Astrocyte (in vitro differentiated cells and primary cell): ENCODE results near the gene KMT5C. TPM values are rescaled to one million over a fixed set of nuclear protein-coding genes. Genes with fewer than 3 reads are reported as not detected.

Experiments
- DNase-seq: peaks from one replicate; pipeline ENCODE4 v3.0.0-alpha.2; 2010; ENCODE audit warnings: low read depth
- FAIRE-seq: peaks from 2 replicates; lab custom pipeline; 2011; peaks lifted over from hg19 to GRCh38; lab: Jason Lieb, UNC
- H2AFZ ChIP-seq: 2 replicates; pipeline ENCODE4 v1.6.0; 2012; ENCODE audit warnings: low read depth, low read length, inconsistent platforms
- H3K27ac ChIP-seq: 2 replicates; pipeline ENCODE4 v1.5.1; 2011; ENCODE audit warnings: low read depth, low read length, inconsistent platforms
- H3K27me3 ChIP-seq: 2 replicates; pipeline ENCODE4 v1.6.0; 2011; ENCODE audit warnings: low read length, inconsistent platforms; ENCODE audit not compliant: insufficient read depth
- H3K36me3 ChIP-seq: 2 replicates; pipeline ENCODE4 v1.5.1; 2011; ENCODE audit warnings: low read length, inconsistent platforms; ENCODE audit not compliant: insufficient read depth
- H3K4me1 ChIP-seq: 2 replicates; pipeline ENCODE4 v1.5.1; 2011; ENCODE audit warnings: low read length, inconsistent platforms; ENCODE audit not compliant: insufficient read depth
- H3K4me2 ChIP-seq: 2 replicates; pipeline ENCODE4 v1.6.0; 2012; ENCODE audit warnings: low read length, inconsistent platforms
- H3K4me3 ChIP-seq: 2 replicates; pipeline ENCODE4 v1.5.1; 2011; ENCODE audit warnings: low read depth, mild to moderate bottlenecking, low read length, inconsistent platforms; ENCODE audit not compliant: insufficient read depth
- H3K79me2 ChIP-seq: 2 replicates; pipeline ENCODE4 v1.6.0; 2012; ENCODE audit warnings: mild to moderate bottlenecking, low read length, inconsistent platforms; ENCODE audit not compliant: insufficient read depth
- H3K9ac ChIP-seq: 2 replicates; pipeline ENCODE4 v1.6.0; 2012; ENCODE audit warnings: mild to moderate bottlenecking, low read length, inconsistent platforms
- H3K9me3 ChIP-seq: 2 replicates; pipeline ENCODE4 v1.5.1; 2012; ENCODE audit warnings: low read depth, mild to moderate bottlenecking, low read length, inconsistent platforms; ENCODE audit not compliant: insufficient read depth
- H4K20me1 ChIP-seq: 2 replicates; pipeline ENCODE4 v1.6.0; 2012; ENCODE audit warnings: low read length, inconsistent platforms; ENCODE audit not compliant: insufficient read depth
- H3K27ac Mint-ChIP-seq: one replicate; pipeline ENCODE4 v1.8.0; 2021; ENCODE audit warnings: mild to moderate bottlenecking, mixed read lengths; ENCODE audit not compliant: unreplicated experiment
- H3K27me3 Mint-ChIP-seq: one replicate; pipeline ENCODE4 v1.8.0; 2021; ENCODE audit warnings: low read depth, mixed read lengths; ENCODE audit not compliant: unreplicated experiment
- H3K36me3 Mint-ChIP-seq: one replicate; pipeline ENCODE4 v1.8.0; 2021; ENCODE audit warnings: low read depth, mixed read lengths; ENCODE audit not compliant: unreplicated experiment
- H3K4me1 Mint-ChIP-seq: one replicate; pipeline ENCODE4 v1.8.0; 2021; ENCODE audit warnings: low read depth, mixed read lengths; ENCODE audit not compliant: unreplicated experiment
- H3K4me3 Mint-ChIP-seq: one replicate; pipeline ENCODE4 v1.8.0; 2021; ENCODE audit warnings: mild to moderate bottlenecking, moderate library complexity, mixed read lengths; ENCODE audit not compliant: unreplicated experiment
- H3K9me3 Mint-ChIP-seq: one replicate; pipeline ENCODE4 v1.8.0; 2021; ENCODE audit warnings: mild to moderate bottlenecking, mixed read lengths; ENCODE audit not compliant: unreplicated experiment
- CTCF ChIP-seq: IDR thresholded peaks from 2 replicates; pipeline ENCODE4 v1.5.1; 2011; ENCODE audit warnings: low read depth, mild to moderate bottlenecking, inconsistent platforms, low read length, moderate library complexity; ENCODE audit not compliant: insufficient read depth
- EZH2 ChIP-seq: IDR thresholded peaks from 2 replicates; pipeline ENCODE4 v1.6.1; 2012; ENCODE audit warnings: mild to moderate bottlenecking, low read length, inconsistent platforms; ENCODE audit not compliant: insufficient read depth
- total RNA-seq: library from RNA; stranded (reverse); gene quantifications from 2 replicates; pipeline ENCODE4 v1.2.1, GENCODE V29; 2021

The KMT5C gene
- total RNA-seq, 1 donor from 2014 or later: 14.6 TPM

GRCh38 chr19:55304279-55304978 lies 35.2 kb upstream of the KMT5C start:
- Histone ChIP-seq H3K9me3 (peaks cover 3% of the 10 kb centered on the region), H3K4me2 (no peak overlapping the region), H3K79me2 (no peaks in the 10 kb centered on the region), H3K36me3 (peaks cover 23% of the 10 kb centered on the region), H3K27ac (no peak overlapping the region), H2AFZ (no peak overlapping the region), H3K4me3 (no peak overlapping the region), H3K27me3 (no peaks in the 10 kb centered on the region), H3K9ac (no peak overlapping the region), H3K4me1 (peaks cover 4% of the 10 kb centered on the region), H4K20me1 (no peaks in the 10 kb centered on the region)
- Mint-ChIP-seq H3K9me3 (no peaks in the 10 kb centered on the region), H3K4me1 (no peaks in the 10 kb centered on the region), H3K27ac (peak overlapping the region; percentile 18), H3K36me3 (peaks cover 31% of the 10 kb centered on the region), H3K4me3 (no peak overlapping the region), H3K27me3 (no peaks in the 10 kb centered on the region)
- FAIRE-seq: no peak
- no peak for TF ChIP-seq EZH2
- TF ChIP-seq CTCF: no peak
- no peak for DNase-seq

- peaks cover 23% of the 10 kb centered on the region for H3K36me3 ChIP-seq
- H3K4me1 Mint-ChIP-seq: no peaks in the 10 kb centered on the region
- no peak overlapping the region for H3K9ac ChIP-seq
- H3K27me3 ChIP-seq: no peaks in the 10 kb centered on the region
- DNase-seq (no peak), FAIRE-seq (no peak)
- H3K4me2 ChIP-seq: no peak overlapping the region
- no peak overlapping the region for H3K4me3 Mint-ChIP-seq
- H3K27ac Mint-ChIP-seq: no peak overlapping the region
- no peak overlapping the region for H2AFZ ChIP-seq
- TF ChIP-seq EZH2 (no peak), CTCF (no peak)
- H3K9me3 ChIP-seq: peaks cover 3% of the 10 kb centered on the region
- H3K79me2 ChIP-seq: no peaks in the 10 kb centered on the region
- H3K4me1 ChIP-seq: peaks cover 4% of the 10 kb centered on the region
- no peaks in the 10 kb centered on the region for H4K20me1 ChIP-seq
- no peaks in the 10 kb centered on the region for H3K27me3 Mint-ChIP-seq
- H3K9me3 Mint-ChIP-seq: no peaks in the 10 kb centered on the region
- H3K27ac ChIP-seq: no peak overlapping the region
- no peak overlapping the region for H3K4me3 ChIP-seq
- peaks cover 34% of the 10 kb centered on the region for H3K36me3 Mint-ChIP-seq
Measured at GRCh38 chr19:55304980-55305379, 34.7 kb upstream of the KMT5C start.

- Histone ChIP-seq H3K36me3 (peaks cover 23% of the 10 kb centered on the region), H3K79me2 (no peaks in the 10 kb centered on the region), H3K27ac (no peak overlapping the region), H4K20me1 (no peaks in the 10 kb centered on the region), H3K27me3 (no peaks in the 10 kb centered on the region), H2AFZ (no peak overlapping the region), H3K9ac (no peak overlapping the region), H3K4me2 (no peak overlapping the region), H3K4me1 (peaks cover 4% of the 10 kb centered on the region), H3K4me3 (no peak overlapping the region), H3K9me3 (peaks cover 3% of the 10 kb centered on the region)
- H3K27me3 Mint-ChIP-seq: no peaks in the 10 kb centered on the region
- FAIRE-seq: no peak
- H3K4me3 Mint-ChIP-seq: no peak overlapping the region
- no peaks in the 10 kb centered on the region for H3K9me3 Mint-ChIP-seq
- TF ChIP-seq EZH2 (no peak), CTCF (no peak)
- H3K27ac Mint-ChIP-seq: no peak overlapping the region
- DNase-seq: no peak
- H3K36me3 Mint-ChIP-seq: peaks cover 38% of the 10 kb centered on the region
- H3K4me1 Mint-ChIP-seq: no peaks in the 10 kb centered on the region
Measured at GRCh38 chr19:55305491-55305890, 34.2 kb upstream of the KMT5C start.
